Lower leg skin (tissue), 3 donors: ENCODE data around the gene ATP9B.

Experiments
- POLR2A ChIP-seq, 2 donors: fragments of 450-650 bp; IDR thresholded peaks; one replicate each; pipeline ENCODE4 v1.6.1; 2016 to 2017; ENCODE audit warnings: antibody characterized with exemption in 2 of 2, mild to moderate bottlenecking in 1 of 2, moderate library complexity in 1 of 2
- TF ChIP-seq, protein P1 (sequence below), 3 donors: fragments of 450-650 bp; IDR thresholded peaks; one replicate each; pipeline ENCODE4 v1.5.1; 2016; ENCODE audit warnings: antibody characterized with exemption in 3 of 3, mild to moderate bottlenecking in 3 of 3, moderate library complexity in 2 of 3

DNA sequence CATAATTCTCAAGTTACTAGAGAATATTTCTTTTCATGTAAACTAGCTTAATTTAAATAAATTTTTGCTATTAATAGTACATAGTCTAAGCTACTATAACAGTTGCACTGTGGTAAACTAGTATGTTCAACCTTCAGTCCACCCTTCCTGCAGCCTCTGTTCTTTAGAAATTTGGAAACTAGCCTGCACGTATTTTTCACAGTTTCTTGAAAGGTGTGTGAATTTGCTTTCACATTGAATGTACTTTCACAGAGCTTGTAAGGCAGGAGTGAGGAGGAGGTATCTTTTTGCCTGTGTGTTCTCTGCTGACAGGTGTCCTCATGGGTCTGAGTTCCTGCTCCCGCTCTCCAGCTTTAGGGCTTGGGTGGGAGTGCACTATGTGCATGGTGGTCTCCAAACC is 117.5 kb downstream of the ATP9B start:
- TF ChIP-seq, protein P1, sequence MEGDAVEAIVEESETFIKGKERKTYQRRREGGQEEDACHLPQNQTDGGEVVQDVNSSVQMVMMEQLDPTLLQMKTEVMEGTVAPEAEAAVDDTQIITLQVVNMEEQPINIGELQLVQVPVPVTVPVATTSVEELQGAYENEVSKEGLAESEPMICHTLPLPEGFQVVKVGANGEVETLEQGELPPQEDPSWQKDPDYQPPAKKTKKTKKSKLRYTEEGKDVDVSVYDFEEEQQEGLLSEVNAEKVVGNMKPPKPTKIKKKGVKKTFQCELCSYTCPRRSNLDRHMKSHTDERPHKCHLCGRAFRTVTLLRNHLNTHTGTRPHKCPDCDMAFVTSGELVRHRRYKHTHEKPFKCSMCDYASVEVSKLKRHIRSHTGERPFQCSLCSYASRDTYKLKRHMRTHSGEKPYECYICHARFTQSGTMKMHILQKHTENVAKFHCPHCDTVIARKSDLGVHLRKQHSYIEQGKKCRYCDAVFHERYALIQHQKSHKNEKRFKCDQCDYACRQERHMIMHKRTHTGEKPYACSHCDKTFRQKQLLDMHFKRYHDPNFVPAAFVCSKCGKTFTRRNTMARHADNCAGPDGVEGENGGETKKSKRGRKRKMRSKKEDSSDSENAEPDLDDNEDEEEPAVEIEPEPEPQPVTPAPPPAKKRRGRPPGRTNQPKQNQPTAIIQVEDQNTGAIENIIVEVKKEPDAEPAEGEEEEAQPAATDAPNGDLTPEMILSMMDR (IDR thresholded peaks at IDR 0.05) = no peak
- no peak for TF ChIP-seq POLR2A (IDR thresholded peaks at IDR 0.05)
